ENCODE data around the gene ARMH2.
"Not testable (repeated sequence)": the region's sequence is repeated elsewhere in the genome, so short reads cannot be mapped to it uniquely, and the experiment has no call there.

ARMH2 gene

DNA sequence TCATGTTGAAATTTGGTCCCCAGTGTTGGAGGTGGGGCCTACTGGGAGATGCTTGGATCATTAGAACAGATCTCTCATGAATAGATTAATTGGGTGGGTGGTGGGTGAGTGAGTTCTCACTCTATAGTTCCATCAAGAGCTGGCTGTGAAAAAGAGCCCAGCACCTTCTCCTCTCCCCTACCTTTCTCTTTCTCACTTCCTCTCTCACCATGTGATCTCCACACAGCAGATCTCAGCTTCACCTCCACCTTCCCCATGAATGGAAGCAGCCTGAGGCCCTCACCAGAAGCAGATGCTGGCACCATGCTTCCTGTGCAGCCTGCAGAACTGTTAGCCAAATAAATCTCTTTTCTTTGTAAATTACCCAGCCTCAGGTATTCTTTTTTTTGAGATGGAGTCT, 36.9 kb downstream of the ARMH2 start:
- no peak for DNase-seq

DNA sequence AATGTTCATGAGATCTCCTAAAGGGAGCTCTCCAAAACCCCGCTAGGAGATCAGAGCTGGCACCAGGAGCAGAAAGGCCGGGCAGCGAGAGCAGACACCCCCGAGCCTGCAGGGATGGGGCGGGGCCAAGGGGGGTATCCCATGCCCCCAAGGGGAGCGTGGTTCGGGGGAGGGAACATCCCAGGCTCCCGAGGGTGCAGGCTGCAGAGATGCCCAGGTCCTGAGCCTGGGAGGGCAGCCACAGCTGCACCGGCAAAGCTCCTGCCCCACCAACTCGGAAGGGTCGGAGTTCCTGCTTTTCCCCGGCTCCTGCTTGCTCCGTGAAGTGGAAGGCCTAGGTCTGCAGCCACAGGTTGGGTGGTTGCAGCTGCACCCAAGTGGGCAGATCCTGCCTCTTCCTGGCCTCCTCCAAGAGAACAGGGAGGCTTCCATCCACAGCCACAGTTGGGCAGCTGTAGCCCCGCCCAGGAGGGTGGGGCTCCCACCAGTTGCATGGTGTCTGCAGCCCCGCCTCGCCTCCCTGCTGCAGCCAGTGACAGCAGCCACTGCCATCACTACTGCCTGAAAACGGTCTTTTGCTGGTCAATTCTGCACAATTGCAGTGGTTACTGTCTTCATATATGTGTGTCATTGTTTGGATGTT, 37.4 kb downstream of the ARMH2 start:
- no peak for DNase-seq

DNA sequence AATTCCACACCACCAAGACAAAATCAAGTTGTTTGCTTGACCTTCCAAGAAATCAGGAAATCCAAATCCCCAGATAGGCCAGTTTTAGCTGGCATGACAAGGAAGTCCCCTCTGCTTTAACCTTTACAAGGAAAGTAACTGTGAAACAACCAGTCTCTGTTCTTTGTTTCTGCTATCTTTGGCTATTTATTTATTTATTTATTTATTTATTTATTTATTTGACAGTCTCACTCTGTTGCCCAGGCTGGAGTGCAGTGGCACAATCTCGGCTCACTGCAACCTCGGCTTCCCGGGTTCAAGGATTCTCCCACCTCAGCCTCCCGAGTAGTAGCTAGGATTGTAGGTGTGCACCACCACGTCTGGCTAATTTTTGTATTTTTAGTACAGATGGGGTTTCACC, 38.5 kb downstream of the ARMH2 start:
- DNase-seq: no peak

DNA sequence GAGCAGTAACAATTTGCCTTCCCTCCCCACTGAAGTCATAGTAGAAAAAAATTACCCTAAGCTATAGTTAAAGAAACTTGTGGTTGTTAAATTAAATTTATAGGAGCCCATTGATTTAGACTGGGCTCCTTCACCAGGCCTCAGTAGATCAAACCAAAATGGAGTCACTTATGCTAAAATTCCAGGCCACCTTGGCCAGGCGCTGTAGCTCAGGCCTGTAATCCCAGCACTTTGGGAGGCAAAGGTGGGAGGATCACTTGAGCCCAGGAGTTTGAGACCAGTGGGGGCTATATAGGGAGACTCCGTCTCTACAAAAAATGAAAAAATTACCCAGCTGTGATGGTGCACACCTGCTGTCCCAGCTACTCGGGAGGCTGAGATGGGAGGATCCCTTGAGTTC, 39.0 kb downstream of the ARMH2 start:
- no peak for DNase-seq

DNA sequence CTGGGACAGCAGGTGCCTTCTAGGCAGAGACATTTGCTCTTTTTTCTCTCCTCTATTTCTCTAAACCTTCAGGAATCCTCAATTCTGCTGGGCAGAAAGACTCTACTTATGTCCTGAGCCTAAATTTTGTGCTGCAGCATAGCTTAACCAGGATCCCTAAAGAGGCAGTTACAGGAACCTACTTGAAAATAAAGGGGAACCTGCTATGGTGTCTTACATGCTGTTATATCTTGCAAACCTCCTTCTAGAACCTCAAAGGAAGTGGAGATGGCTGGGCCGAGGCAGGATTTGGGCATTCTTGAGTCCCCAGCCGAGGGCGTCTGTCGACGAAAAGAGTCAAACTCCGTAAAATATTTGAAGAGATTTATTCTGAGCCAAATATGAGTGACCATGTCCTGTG, 41.1 kb downstream of the ARMH2 start:
- no peak for DNase-seq

DNA sequence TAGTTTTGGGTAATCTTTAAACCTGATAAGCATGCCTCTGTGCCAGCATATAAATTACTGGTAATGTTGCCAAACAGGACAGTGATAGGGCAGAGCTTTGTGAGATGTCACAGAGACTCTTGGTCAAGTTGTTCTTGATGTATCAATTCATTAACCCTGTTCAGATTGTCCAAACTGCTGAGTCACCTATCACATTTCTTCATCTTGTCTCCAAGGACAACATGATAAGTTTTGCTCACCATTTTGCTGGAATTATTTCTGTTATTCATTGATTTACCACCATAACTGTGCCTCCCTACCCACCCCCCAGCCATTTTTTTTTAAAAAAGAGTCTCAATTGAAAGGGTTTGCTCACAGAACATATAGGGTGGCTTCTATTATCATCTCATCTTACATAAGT, 43.4 kb downstream of the ARMH2 start:
- no peak for DNase-seq

DNA sequence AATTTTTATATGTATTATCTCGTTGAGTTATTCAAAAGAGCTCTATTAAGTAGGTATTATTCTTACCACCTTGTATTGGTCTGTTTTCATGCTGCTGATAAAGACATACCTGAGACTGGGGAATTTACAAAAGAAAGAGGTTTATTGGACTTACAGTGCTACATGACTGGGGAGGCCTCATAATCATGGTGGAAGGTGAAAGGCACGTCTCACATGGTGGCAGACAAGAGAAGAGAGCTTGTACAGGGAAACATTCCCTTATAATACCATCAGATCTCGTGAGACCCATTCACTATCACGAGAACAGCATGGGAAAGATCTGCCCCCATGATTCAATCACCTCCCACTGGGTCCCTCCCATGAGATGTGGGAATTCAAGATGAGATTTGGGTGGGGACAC, 44.3 kb downstream of the ARMH2 start:
- not testable (repeated sequence) for DNase-seq

DNA sequence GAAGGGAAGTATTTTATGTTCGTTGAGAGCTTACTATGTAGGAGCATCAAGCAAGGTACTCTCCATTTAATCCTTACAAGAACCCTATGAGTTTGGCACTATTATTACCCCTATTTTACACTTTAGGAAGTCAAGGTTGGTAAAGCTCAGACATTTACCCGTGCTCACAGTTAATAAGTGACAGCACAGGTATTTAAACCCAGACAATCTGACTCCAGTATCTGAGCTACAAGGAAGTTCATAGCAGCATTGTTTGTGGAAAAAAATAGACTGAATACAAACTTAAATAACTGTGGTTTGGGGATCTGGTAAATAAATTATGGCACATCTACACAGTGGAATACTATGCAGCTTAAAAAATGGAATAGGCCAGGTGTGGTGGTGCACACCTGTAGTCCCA, 45.2 kb downstream of the ARMH2 start:
- DNase-seq: no peak

DNA sequence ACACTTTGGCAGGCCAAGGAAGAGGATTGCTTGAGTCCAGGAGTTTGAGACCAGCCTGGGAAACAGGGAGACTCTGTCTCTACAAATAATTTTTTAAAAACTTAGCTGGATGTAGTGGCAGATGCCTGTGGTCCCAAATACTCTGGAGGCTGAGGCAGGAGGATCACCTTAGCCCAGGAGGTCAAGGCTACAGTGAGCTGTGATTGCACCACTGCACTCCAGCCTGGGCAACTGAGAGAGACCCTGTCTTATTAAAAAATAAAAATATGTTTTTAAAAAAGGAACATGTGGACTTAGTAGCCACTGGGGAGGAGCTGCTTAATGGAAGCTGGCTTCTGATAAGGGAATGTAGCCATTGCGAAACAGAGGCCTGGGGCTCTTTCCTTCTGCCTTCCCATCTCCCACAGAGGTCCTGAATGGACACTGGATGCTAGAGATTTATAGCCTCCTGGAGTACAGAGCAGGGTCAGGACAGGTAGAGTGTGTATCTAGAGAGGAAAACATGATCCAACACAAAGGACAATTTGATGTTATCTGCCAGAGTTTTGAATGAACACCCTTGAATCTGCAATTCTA, 45.7 kb downstream of the ARMH2 start:
- no peak for DNase-seq

DNA sequence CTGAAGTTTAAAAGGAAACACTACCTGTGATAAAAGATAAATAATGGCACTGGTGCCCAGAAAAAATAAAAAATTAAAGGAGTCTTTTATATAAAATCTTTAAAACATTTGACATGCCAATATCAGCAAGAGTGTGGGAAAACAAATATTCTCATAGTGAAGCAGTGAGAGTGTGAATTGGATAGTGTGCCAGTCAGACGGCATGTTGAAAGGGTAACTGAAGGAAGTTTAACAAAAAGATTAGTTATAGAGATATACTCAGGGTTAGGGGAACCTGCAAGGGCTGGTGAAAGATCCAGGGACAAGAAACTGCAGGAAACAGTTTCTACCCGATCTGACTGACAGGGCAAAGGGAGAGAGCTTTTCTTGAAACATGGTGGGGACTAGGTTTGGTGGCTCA, 46.2 kb downstream of the ARMH2 start:
- DNase-seq: no peak

DNA sequence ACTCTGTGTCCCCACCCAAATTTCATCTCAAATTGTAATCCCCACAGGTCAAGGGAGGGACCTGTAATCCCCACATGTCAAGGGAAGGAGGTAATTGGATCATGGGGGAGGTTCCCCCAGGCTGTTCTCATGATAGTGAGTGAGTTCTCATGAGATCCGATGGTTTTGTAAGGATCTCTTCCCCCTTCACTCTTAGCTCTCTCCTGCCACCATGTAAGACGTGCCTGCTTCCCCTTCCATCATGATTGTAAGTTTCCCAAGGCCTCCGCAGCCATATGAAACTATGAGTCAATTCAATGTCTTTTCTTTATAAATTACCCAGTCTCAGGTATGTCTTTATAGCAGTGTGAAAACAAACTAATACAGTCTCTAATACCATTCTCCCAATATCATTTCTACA, 47.8 kb downstream of the ARMH2 start:
- not testable (repeated sequence) for DNase-seq

DNA sequence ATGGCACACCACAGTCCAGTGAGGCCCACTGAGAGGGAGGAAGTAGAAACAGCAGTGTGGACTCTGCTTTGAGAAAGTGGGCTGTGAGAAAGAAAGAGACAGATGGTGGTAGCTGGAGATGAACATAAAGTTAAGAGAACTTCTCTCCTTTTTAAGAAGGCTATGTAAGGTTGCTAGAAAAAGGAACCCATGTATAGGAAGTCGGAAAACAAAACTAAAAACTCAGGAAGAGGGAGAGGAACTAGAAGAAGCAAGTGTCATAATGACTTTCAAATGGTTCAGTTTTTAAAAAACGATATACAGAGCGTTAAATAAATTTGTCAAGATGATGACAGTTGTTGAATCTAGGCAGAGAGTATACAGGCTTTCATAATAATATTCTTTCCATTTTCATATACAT, 49.4 kb downstream of the ARMH2 start:
- no peak for DNase-seq
